Cardiac septum (tissue), 1 donor: ENCODE measurements around the gene NR3C1. TPM values are rescaled to one million over a fixed set of nuclear protein-coding genes. Genes with fewer than 3 reads are reported as not detected.

ENCODE experiments used
- DNase-seq: peaks from one replicate; pipeline ENCODE4 v3.0.0-alpha.2; 2020; ENCODE audit warnings: low spot score
- intact Hi-C: fragments of 100-400 bp; cut with DNase I; formaldehyde crosslinking; loops from one replicate; pipeline ENCODE4 v1.14.0; 2022
- long read RNA-seq: library from polyadenylated mRNA; unstranded; transcript quantifications from one replicate; pipeline ENCODE4 v2.0.0, GENCODE V29; 2021
- total RNA-seq: library from RNA; stranded (reverse); fragmentation: NEBNext Ultra II Directional; extraction: Animal tissue kit (Norgen Biotek cat#: 25700); gene quantifications from one replicate; pipeline ENCODE4 v1.2.1, GENCODE V29; 2021
- donor health status: DM: no; HTN: no; CAD: no.

NR3C1 gene
- total RNA-seq = 68.5 TPM
- long read RNA-seq, full-length matches to known transcripts = 56 of 181 reads
- long read RNA-seq, partial matches to known transcripts = 98 of 181 reads
- long read RNA-seq, other reads (novel, unspliced or antisense) = 27 of 181 reads

DNA sequence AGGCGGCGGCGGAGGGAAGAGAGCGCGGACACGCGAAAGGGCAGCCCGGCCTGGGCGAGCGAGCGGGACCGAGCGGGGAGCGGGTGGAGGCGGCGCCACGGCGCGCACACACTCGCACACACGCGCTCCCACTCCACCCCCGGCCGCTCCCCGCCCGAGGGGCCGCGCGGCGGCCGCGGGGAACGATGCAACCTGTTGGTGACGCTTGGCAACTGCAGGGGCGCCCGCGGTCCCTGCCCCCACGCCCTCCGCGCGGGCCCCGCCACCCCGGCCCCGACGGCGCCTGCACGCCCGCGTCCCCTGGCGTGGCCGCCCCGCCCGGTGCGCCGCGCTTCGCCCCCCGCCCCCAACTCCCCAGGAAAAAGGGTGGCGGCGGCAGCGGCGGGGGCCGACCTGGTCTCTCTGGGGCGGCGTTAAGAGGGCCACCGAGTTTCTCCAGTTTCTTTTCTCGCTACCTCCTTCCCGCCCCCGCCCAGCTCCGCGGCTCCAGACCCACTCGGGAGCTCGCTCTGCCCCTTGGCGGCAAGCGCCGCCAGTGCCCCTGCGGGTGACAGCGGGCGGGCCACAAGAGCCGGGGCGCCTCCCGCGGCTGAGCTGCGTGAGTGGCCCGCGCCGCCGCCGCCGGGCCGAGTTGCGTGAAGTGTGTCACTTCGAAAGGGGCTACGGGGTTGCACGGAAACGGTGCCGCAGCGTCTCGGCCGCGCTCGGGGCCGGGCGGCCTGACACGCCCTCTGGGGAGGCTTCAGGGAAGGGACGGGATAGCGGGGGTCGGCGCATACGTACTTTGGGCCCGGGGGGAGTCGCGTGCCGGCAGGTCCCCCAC lies at the start of gene NR3C1:
NR3C1 (minus strand) TSS at position 94 of the 823 bp plus-strand sequence. CDS start 2,847 bp downstream, outside the sequence.
- peak; percentile 95 for DNase-seq
- intact Hi-C loops = loop anchor here (1.0 to 10.0 kb wide), 8 partner anchors 192 to 741 kb away; no protein-coding TSS in a partner anchor

- DNase-seq = no peak
These were observed 46.3 kb upstream of the NR3C1 start for GRCh38 chr5:143449772-143450171.

DNA sequence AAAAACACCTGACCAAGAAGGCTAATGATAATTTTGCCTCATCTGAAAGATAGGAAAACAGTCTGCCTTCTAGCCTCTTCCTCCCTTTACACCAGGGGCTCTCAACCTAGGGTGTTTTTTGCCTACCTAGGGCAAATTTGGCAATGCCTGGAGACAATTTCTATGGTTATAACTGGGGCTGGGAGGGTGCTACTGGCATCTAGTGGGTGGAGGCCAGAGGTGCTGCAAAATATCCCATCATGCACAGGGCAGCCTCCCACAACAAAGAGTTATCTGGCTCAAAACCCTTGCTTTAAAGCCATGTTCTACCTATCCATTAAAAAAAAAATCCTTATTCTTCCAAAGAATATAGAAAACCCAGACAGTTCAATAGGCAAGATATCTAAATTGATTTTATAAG lies 45.0 kb upstream of the NR3C1 start:
- DNase-seq = no peak
- intact Hi-C loops = no loop called here

More at GRCh38 chr5:143449772-143450171, 46.3 kb upstream of the NR3C1 start:
- intact Hi-C loops = no loop called here

DNA sequence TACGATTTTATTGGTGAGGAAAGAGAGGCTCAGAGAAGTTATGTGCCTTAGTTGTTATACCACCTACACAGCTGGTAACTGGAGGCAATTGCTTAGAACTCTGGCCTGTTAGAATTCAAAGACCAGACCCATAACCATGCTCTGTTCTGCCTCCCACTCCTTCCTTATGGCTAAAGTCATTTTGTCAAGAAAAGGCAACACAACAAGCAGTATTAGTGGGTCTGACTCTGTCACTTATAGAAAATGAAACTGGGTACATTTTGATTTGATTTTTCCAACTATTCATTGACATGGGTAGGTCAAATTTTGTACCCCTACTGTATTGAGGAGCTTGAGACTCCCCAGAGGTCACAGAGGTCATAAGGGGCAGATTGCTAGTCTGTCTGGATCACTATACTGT lies 44.5 kb upstream of the NR3C1 start:
- no peak for DNase-seq

GRCh38 chr5:143446535-143447226 lies 43.2 kb upstream of the NR3C1 start:
- intact Hi-C loops = no loop called here
- no peak for DNase-seq

More for the DNA sequence above, 44.5 kb upstream of the NR3C1 start:
- intact Hi-C loops = no loop called here

DNA sequence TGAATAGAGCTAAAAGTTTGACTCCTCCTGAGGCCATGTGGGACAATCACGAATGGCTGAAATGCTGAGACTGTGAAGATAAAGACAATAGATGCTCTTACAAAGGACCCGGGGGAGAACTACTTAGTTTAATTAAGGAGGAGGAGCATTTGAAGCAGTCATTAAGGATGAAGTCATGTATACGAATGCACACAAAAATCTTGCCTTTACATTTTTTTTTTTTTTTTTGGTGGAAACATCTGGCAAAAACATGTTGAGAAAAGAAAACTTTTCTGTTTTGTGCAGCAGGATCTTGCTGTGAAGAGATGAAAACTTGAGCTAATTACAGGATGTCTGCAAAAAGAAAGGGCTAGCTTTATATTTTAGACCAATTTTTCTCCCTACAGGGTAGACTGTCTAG lies 42.3 kb upstream of the NR3C1 start:
- DNase-seq = no peak
- intact Hi-C loops = no loop called here

GRCh38 chr5:143443330-143443729 lies 39.8 kb upstream of the NR3C1 start:
- DNase-seq = no peak
- intact Hi-C loops = no loop called here

- intact Hi-C loops = no loop called here
- no peak for DNase-seq
These were observed 38.9 kb upstream of the NR3C1 start for GRCh38 chr5:143442385-143442784.

GRCh38 chr5:143440448-143441115 lies 37.1 kb upstream of the NR3C1 start:
- no peak for DNase-seq
- intact Hi-C loops = no loop called here

GRCh38 chr5:143437666-143438273 lies 34.3 kb upstream of the NR3C1 start:
- intact Hi-C loops = no loop called here
- no peak for DNase-seq

GRCh38 chr5:143436871-143437270 lies 33.4 kb upstream of the NR3C1 start:
- intact Hi-C loops = no loop called here
- DNase-seq = no peak

GRCh38 chr5:143435210-143435657 lies 31.7 kb upstream of the NR3C1 start:
- DNase-seq = no peak
- intact Hi-C loops = no loop called here

DNA sequence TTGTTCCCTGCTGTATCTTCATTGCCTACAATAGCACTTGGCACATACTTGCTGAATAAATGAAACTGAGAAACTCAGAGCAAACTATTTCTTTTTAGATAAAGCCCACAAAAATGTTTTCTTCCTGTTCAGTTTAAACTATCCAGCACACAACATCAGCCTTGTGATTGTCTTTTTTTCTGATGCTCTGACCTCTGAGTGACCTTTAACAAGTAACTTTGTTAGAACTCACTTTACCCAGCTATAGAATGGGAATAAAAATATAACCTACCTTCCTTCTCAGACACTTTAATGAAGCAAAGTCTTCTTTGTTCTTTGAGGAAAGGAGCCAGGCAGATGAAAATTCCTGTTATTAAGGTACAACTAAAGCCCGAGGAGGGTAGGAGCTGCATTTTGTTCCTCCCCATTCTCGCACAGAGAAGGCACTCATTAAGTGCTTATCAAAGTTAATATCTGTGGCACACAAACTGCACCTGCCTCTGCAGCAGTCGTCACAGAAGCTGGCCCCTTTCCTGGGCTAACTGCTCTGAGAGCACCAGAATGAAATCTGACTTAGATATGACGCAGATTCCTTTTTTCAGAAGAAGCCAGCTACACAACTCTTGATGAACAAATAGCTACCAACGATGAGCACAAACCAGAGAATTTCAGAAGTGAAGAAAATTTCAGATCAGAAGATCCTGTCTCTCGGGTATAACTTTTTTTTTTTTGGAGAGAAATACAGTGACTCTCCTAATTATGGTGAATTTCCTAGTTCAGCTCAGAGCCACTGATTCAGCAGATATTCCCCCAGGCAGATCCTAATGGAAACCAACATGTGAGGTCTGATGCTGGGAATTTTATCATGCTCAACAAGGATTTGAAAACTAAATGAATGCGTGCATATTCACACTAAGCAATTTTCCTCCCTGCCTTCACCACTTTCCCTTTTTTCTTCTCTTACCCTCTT lies 31.0 kb upstream of the NR3C1 start:
- intact Hi-C loops = no loop called here

GRCh38 chr5:143433670-143434069 lies 30.2 kb upstream of the NR3C1 start:
- no peak for DNase-seq
- intact Hi-C loops = no loop called here

More for the DNA sequence above, 31.0 kb upstream of the NR3C1 start:
- DNase-seq = no peak

GRCh38 chr5:143432658-143433239 lies 29.3 kb upstream of the NR3C1 start:
- no peak for DNase-seq
- intact Hi-C loops = no loop called here

- intact Hi-C loops = no loop called here
- no peak for DNase-seq
These were observed 28.3 kb upstream of the NR3C1 start for GRCh38 chr5:143431789-143432188.

DNA sequence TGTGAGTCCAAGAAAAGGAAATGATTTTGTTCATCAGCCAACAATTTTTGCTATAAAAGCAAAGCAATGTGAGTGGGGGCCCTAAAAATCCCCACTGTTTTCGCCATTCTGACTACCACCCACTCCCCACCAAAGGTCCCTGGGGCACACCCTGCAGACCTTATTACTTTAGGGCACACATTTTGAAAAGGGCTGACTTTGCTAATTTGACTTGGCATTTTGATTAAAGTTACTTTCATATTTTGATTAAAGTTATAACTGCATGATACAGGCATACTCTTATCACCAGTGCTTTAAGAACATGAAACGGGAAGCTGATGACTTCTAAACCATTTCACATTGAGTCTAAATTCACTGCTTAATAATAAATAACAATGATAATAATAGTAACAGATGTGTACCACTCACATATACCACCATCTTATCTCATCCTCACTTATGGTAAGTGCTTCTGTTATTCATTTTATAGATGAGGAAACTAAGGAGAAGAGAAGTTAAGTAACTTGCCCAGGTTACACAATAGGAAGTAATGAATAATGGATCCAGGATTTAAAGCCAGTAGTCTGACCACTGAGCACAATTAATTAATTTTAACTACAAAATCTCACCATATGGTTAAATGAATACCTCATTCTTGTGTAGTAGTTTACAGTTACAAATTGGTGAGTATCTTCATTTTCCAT lies 25.4 kb upstream of the NR3C1 start:
- intact Hi-C loops = no loop called here
- no peak for DNase-seq

- DNase-seq = no peak
- intact Hi-C loops = no loop called here
These were observed 24.7 kb upstream of the NR3C1 start for GRCh38 chr5:143428155-143428554.
